Measurements from ENCODE around the gene TREX2.

DNA sequence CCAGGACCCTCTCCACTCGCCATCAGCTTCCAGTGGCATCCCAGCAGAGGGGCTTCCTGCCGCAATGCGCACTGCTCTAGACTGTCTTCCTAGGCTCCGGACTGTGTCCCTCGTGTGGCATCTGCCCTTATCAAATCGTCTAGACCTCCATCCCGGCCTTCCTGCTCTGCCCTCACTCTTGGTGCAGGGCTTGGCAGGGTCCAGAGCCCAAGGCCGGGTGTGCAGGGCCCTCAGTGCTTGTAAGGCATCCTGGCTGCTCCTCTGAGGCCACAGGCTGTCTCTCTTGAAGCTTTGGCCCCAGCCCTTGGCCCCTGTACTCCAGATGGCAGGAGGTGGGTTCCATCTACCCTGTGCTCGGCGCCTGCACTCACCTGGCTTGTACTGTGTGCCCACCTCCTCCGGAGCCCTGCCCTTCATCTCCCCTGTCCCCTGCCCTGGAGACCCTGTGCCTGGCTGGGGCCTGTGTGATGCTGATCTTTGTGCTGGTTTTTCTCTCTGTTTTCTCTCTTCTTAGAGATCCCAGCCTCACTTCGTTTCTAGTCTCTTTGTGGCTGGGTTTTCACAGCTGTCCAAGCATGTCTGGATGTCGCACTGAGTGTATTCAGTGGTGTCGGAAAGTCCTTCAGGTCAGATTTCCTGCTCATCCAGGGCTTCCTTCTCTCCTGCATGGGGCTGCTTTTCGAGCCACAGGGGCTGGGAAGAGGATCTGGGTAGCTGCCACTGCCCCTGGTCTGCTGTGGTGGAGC is 3.7 kb upstream of the TREX2 start:
- TF ChIP-seq, protein P1, sequence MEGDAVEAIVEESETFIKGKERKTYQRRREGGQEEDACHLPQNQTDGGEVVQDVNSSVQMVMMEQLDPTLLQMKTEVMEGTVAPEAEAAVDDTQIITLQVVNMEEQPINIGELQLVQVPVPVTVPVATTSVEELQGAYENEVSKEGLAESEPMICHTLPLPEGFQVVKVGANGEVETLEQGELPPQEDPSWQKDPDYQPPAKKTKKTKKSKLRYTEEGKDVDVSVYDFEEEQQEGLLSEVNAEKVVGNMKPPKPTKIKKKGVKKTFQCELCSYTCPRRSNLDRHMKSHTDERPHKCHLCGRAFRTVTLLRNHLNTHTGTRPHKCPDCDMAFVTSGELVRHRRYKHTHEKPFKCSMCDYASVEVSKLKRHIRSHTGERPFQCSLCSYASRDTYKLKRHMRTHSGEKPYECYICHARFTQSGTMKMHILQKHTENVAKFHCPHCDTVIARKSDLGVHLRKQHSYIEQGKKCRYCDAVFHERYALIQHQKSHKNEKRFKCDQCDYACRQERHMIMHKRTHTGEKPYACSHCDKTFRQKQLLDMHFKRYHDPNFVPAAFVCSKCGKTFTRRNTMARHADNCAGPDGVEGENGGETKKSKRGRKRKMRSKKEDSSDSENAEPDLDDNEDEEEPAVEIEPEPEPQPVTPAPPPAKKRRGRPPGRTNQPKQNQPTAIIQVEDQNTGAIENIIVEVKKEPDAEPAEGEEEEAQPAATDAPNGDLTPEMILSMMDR (IDR thresholded peaks at IDR 0.05; ENCODE audit: low read length) = no peak
- no peak for TF ChIP-seq EZH2 (IDR thresholded peaks at IDR 0.05; ENCODE audit: borderline replicate concordance, low read length)
